ENCODE results near the gene MEGF11. TPM values are rescaled to one million over a fixed set of nuclear protein-coding genes. Genes with fewer than 3 reads are reported as not detected.

The MEGF11 gene
- total RNA-seq, 2 donors from 2014 or later, result 0.05 TPM; not detected in 1

DNA sequence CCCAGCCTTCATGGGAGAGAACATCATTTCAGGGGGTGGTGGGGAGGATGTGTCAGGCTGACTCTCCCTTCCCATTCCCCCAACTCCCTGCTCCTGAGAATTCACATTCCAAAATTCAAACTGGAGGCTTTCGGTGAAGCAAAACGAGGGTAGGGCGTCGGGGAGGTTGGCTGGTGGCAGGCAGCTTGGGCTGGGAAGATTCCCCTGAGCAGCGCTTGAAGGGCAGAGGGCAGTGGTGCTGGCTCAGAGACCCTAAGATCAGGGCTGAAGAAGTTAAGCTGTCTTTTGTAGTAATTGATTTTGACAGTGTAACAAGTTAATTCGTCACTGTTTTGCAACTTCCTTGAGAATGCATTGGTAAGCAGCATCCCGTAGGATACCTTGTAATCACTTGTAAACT lies 196.5 kb downstream of the MEGF11 start:
- intact Hi-C loops (cut with DNase I), result no loop called here
- no peak for DNase-seq (ENCODE audit: low spot score)

- intact Hi-C loops (cut with DNase I), result no loop called here
- no peak for DNase-seq (ENCODE audit: low spot score)
Observed at GRCh38 chr15:66053991-66054390, 199.6 kb downstream of the MEGF11 start.

- no peak for DNase-seq (ENCODE audit: low spot score)
- intact Hi-C loops (cut with DNase I), result no loop called here
Observed at GRCh38 chr15:66051833-66052232, 201.7 kb downstream of the MEGF11 start.

- intact Hi-C loops (cut with DNase I), result no loop called here
- DNase-seq (ENCODE audit: low spot score), result no peak
Observed at GRCh38 chr15:66050264-66050663, 203.3 kb downstream of the MEGF11 start.

GRCh38 chr15:66049353-66049752 lies 204.2 kb downstream of the MEGF11 start:
- intact Hi-C loops (cut with DNase I), result no loop called here
- DNase-seq (ENCODE audit: low spot score), result no peak

GRCh38 chr15:66047321-66048024 lies 206.1 kb downstream of the MEGF11 start:
- peak; percentile 58 for DNase-seq (ENCODE audit: low spot score)
- intact Hi-C loops (cut with DNase I), result no loop called here

DNA sequence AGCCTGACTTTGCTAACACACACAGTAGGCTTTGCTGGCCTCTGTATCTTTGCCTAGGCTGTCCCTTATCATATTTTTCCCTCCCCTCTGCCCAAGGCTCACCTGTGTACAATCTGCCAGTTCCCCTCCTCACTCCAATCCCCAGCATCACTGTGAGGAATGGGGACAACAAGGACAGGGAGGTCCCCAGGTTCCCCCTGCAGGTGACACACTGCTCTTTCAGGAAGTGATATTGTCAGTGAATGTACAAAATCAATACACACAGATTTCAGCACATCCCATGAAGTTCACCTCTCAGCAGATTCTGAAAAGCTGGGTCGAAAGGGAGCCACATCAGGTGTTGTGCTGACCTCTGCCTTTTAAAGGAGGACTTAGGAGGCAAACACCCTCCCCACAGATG lies 206.8 kb downstream of the MEGF11 start:
- intact Hi-C loops (cut with DNase I), result no loop called here
- peak; percentile 17 for DNase-seq (ENCODE audit: low spot score)

DNA sequence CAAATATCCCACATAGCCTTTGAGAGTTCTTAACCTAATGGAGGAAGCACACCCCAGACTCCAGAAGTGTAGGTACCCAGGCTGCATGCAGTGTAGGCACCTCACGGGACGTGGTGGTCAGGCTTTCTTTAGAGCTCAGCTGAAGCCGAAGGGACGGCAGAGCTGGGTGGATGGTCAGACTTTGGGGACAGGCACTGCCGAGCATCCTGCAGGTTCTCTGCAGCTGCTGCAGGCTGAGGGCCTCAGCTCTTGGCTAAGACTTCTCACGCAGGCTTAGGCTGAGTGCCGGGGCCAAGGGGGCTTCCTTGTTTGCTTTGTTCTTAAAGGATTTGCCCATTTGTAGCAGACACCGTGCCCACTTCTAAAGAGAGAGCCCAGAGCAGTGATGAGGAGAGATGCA lies 207.2 kb downstream of the MEGF11 start:
- intact Hi-C loops (cut with DNase I), result no loop called here
- DNase-seq (ENCODE audit: low spot score), result peak; percentile 68

DNA sequence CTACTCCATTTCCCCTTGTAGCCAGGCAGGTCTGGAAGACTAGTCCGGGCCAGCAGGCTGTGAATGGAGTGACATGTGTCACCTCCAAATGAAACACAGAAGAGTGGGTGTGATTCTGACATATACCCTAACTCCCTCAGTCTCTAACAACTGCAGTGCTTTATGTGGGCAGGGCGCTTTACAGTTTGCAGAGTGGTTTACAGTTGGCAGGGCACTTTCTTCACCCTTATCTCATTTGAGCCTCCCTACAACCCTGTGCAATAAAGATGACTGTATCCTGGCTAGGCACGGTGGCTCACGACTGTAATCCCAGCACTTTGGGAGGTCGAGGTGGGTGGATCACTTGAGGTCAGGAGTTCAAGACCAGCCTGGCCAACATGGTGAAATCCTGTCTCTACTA lies 208.0 kb downstream of the MEGF11 start:
- intact Hi-C loops (cut with DNase I), result no loop called here
- peak; percentile 2 for DNase-seq (ENCODE audit: low spot score)

- no peak for DNase-seq (ENCODE audit: low spot score)
- intact Hi-C loops (cut with DNase I), result no loop called here
Observed at GRCh38 chr15:66044837-66045236, 208.7 kb downstream of the MEGF11 start.

- intact Hi-C loops (cut with DNase I), result no loop called here
- DNase-seq (ENCODE audit: low spot score), result no peak
Observed at GRCh38 chr15:66043264-66043663, 210.3 kb downstream of the MEGF11 start.

DNA sequence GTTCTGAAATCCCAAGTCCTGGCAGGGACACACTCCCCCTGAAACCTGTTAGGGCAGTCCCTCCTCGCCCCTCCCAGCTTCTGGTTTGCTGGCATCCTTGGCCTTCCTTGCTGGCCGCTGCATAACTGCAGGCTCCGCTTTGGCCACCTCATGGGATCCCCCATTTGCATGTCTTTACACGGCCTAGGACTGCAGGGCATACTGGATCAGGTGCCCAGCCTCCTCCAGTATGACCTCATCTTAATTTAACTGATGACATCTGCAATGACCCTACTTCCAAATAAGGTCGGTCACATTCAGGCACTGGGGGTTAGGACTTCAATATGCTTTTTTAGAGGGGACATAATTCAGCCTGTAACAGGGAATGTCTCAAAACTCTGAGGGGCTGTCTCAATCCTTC lies 210.9 kb downstream of the MEGF11 start:
- DNase-seq (ENCODE audit: low spot score), result peak; percentile 20
- intact Hi-C loops (cut with DNase I), result no loop called here

DNA sequence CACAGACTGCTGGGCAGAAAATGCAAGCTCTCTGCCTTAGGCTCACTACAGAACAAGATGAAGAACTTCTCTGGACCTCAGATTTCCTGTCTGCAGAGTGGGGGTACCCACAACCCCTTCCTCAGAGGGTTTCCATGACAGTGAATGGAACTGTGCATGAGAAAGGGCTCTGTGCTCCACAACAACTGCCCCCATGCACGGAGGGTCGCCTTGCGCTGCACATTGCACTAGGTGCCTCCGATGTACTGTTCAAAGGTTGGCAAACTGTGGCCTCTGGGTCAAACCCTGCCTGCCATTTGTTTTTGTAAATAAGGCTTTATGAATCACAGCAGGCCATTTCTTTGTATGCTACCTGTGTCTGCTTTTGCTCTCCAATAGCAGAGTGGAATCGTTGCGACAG lies 212.3 kb downstream of the MEGF11 start:
- peak; percentile 59 for DNase-seq (ENCODE audit: low spot score)
- intact Hi-C loops (cut with DNase I), result no loop called here

- intact Hi-C loops (cut with DNase I), result no loop called here
- peak; percentile 15 for DNase-seq (ENCODE audit: low spot score)
Observed at GRCh38 chr15:66040211-66040892, 213.2 kb downstream of the MEGF11 start.

- intact Hi-C loops (cut with DNase I), result no loop called here
- peak; percentile 18 for DNase-seq (ENCODE audit: low spot score)
Observed at GRCh38 chr15:66039117-66039871, 214.3 kb downstream of the MEGF11 start.

GRCh38 chr15:66038387-66039116 lies 215.0 kb downstream of the MEGF11 start:
- DNase-seq (ENCODE audit: low spot score), result peak; percentile 50
- intact Hi-C loops (cut with DNase I), result no loop called here

- no peak for DNase-seq (ENCODE audit: low spot score)
- intact Hi-C loops (cut with DNase I), result no loop called here
Observed at GRCh38 chr15:66036859-66037258, 216.7 kb downstream of the MEGF11 start.

GRCh38 chr15:66035901-66036300 lies 217.6 kb downstream of the MEGF11 start:
- no peak for DNase-seq (ENCODE audit: low spot score)
- intact Hi-C loops (cut with DNase I), result no loop called here

GRCh38 chr15:66033143-66033542 lies 220.4 kb downstream of the MEGF11 start:
- peak; percentile 42 for DNase-seq (ENCODE audit: low spot score)
- intact Hi-C loops (cut with DNase I), result no loop called here

- DNase-seq (ENCODE audit: low spot score), result no peak
- intact Hi-C loops (cut with DNase I), result no loop called here
Observed at GRCh38 chr15:66032006-66032405, 221.5 kb downstream of the MEGF11 start.
